Endodermal cell (in vitro differentiated cells): ENCODE data around the gene PPME1. TPM values are rescaled to one million over a fixed set of nuclear protein-coding genes. Genes with fewer than 3 reads are reported as not detected.

Experiments
- DNase-seq: peaks from one replicate; pipeline ENCODE4 v3.0.0-alpha.2; 2017
- H3K27ac ChIP-seq: 2 replicates; pipeline ENCODE4 v1.5.1; 2013; ENCODE audit warnings: mild to moderate bottlenecking, low read depth, low read length, moderate library complexity
- H3K27me3 ChIP-seq: 2 replicates; pipeline ENCODE4 v1.6.1; 2013; ENCODE audit warnings: mild to moderate bottlenecking, low read length, moderate library complexity; ENCODE audit not compliant: insufficient read depth, control insufficient read depth, poor library complexity, severe bottlenecking
- H3K36me3 ChIP-seq: 2 replicates; pipeline ENCODE4 v1.7.0; 2013; ENCODE audit warnings: mild to moderate bottlenecking, low read length, moderate library complexity; ENCODE audit not compliant: control insufficient read depth, insufficient read depth
- H3K4me1 ChIP-seq: one replicate; pipeline ENCODE4 v1.7.0; 2013; ENCODE audit warnings: low read length; ENCODE audit not compliant: control insufficient read depth, insufficient read depth
- H3K4me3 ChIP-seq: 2 replicates; pipeline ENCODE4 v1.5.1; 2013; ENCODE audit warnings: mild to moderate bottlenecking, low read length, moderate library complexity
- H3K9ac ChIP-seq: 2 replicates; pipeline ENCODE4 v1.6.1; 2013; ENCODE audit warnings: mild to moderate bottlenecking, low read length, moderate library complexity; ENCODE audit not compliant: poor library complexity, severe bottlenecking; ENCODE audit errors: extremely low read depth
- H3K9me3 ChIP-seq: 2 replicates; pipeline ENCODE4 v1.6.1; 2013; ENCODE audit warnings: mild to moderate bottlenecking, low read length, moderate library complexity; ENCODE audit not compliant: control insufficient read depth
- H3K27ac Mint-ChIP-seq: 2 replicates; pipeline ENCODE4 v1.8.0; 2020; ENCODE audit warnings: mixed read lengths
- H3K27me3 Mint-ChIP-seq: 2 replicates; pipeline ENCODE4 v1.8.0; 2021; ENCODE audit warnings: mild to moderate bottlenecking, mixed read lengths; ENCODE audit not compliant: insufficient read depth
- H3K36me3 Mint-ChIP-seq: 2 replicates; pipeline ENCODE4 v1.8.0; 2020; ENCODE audit warnings: low read depth, mixed read lengths
- H3K4me1 Mint-ChIP-seq: 2 replicates; pipeline ENCODE4 v1.8.0; 2020; ENCODE audit warnings: mixed read lengths
- H3K4me3 Mint-ChIP-seq: 2 replicates; pipeline ENCODE4 v1.8.0; 2020; ENCODE audit warnings: mild to moderate bottlenecking, moderate library complexity, mixed read lengths
- H3K9me3 Mint-ChIP-seq: 2 replicates; pipeline ENCODE4 v1.8.0; 2020; ENCODE audit warnings: mild to moderate bottlenecking, mixed read lengths
- WGBS, 2 experiments: methylation state at CpG; one replicate each; pipeline versions ENCODE4 v1.1.5 to v1.1.7; 2013; ENCODE audit warnings: missing lambda C conversion rate in 2 of 2, mixed read lengths in 1 of 2; ENCODE audit not compliant: insufficient coverage in 1 of 2, insufficient read length in 1 of 2; 5-methylcytosine and 5-hydroxymethylcytosine counted together
- total RNA-seq, 2 donors: library from RNA; stranded (reverse); fragmentation: NEBNext Ultra II Directional in 1 of 2; extraction: Animal tissue kit (Norgen Biotek cat#: 25700) in 1 of 2; gene quantifications; 2 replicates in 1 of 2; 3 replicates in 1 of 2; pipeline ENCODE4 v1.2.1, GENCODE V29; 2021
- TF ChIP-seq, protein P1 (sequence below): fragments of 200-600 bp; sonication (generic); conservative IDR thresholded peaks from 2 replicates; pipeline ENCODE4 v1.5.0; 2021; ENCODE audit warnings: antibody characterized with exemption, mild to moderate bottlenecking

The PPME1 gene
- total RNA-seq, 2 donors from 2014 or later = 28.8 to 38.3 TPM

DNA sequence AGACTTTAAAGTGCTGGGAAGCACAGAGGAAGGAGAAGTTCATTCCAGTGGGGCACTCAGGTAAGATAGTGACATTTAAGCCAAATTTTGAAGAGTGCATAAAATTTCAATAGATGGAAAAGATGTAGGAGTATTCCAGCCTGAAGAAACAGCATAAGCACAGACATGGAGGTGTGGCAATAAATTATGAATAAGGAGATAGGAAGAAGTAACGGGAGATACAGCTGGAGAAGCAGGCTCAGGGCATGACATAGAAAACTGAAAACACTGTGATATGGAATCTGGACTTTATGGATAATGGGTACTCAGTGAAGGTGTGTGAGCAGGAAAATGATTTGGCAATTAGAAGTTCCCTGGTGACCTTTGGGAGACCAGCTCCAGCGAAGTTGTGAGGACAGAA, 107.0 kb downstream of the PPME1 start:
- H3K36me3 ChIP-seq = no peaks in the 10 kb centered on the region
- Mint-ChIP-seq H3K36me3 (no peaks in the 10 kb centered on the region), H3K4me1 (no peaks in the 10 kb centered on the region), H3K27ac (no peak overlapping the region), H3K27me3 (peaks cover 2% of the 10 kb centered on the region), H3K4me3 (no peak overlapping the region), H3K9me3 (peaks cover 2% of the 10 kb centered on the region)
- TF ChIP-seq, protein P1, sequence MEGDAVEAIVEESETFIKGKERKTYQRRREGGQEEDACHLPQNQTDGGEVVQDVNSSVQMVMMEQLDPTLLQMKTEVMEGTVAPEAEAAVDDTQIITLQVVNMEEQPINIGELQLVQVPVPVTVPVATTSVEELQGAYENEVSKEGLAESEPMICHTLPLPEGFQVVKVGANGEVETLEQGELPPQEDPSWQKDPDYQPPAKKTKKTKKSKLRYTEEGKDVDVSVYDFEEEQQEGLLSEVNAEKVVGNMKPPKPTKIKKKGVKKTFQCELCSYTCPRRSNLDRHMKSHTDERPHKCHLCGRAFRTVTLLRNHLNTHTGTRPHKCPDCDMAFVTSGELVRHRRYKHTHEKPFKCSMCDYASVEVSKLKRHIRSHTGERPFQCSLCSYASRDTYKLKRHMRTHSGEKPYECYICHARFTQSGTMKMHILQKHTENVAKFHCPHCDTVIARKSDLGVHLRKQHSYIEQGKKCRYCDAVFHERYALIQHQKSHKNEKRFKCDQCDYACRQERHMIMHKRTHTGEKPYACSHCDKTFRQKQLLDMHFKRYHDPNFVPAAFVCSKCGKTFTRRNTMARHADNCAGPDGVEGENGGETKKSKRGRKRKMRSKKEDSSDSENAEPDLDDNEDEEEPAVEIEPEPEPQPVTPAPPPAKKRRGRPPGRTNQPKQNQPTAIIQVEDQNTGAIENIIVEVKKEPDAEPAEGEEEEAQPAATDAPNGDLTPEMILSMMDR = no peak
- H3K27ac ChIP-seq = no peak overlapping the region
- H3K9ac ChIP-seq = no peak overlapping the region
- no peaks in the 10 kb centered on the region for H3K4me1 ChIP-seq
- H3K27me3 ChIP-seq = no peaks in the 10 kb centered on the region
- no peaks in the 10 kb centered on the region for H3K9me3 ChIP-seq
- H3K4me3 ChIP-seq = no peak overlapping the region
- no peak for DNase-seq
- 84 to 96% methylated on average over 2 of the region's 2 CpGs for WGBS, 2 experiments

DNA sequence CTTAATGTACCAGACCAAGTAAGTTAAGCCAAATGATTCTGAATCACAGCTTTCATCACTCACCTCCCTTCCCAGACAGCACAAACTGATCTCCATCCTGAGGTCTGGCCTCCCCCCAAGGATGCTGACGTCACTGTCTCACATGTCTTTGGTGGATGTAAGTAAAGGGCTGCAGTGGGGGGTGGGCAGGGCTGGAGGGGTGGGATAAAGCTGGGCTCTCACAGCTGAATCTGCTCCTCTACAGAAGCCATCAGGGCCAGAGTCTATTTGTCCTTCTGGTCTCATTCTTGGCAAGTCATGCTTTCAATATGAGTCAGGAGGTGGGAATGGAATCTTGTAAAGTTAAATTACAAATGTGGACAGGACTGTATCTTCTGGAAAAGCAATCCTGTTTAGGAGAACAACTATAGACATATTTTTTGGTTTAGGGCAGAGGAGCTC, 107.7 kb downstream of the PPME1 start:
- H3K27me3 ChIP-seq = no peaks in the 10 kb centered on the region
- no peak for DNase-seq
- H3K4me3 ChIP-seq = no peak overlapping the region
- no peak overlapping the region for H3K9ac ChIP-seq
- peaks cover 2% of the 10 kb centered on the region for H3K9me3 Mint-ChIP-seq
- no peaks in the 10 kb centered on the region for H3K9me3 ChIP-seq
- no peaks in the 10 kb centered on the region for H3K36me3 ChIP-seq
- no peak overlapping the region for H3K27ac Mint-ChIP-seq
- no peaks in the 10 kb centered on the region for H3K36me3 Mint-ChIP-seq
- no peaks in the 10 kb centered on the region for H3K4me1 ChIP-seq
- TF ChIP-seq, protein P1 = no peak
- H3K4me1 Mint-ChIP-seq = no peaks in the 10 kb centered on the region
- 82% methylated on average over 1 of the region's 1 CpG; no CpG with 5 or more reads in 1 of the 2 experiments for WGBS, 2 experiments
- no peak overlapping the region for H3K4me3 Mint-ChIP-seq
- peaks cover 2% of the 10 kb centered on the region for H3K27me3 Mint-ChIP-seq
- no peak overlapping the region for H3K27ac ChIP-seq

DNA sequence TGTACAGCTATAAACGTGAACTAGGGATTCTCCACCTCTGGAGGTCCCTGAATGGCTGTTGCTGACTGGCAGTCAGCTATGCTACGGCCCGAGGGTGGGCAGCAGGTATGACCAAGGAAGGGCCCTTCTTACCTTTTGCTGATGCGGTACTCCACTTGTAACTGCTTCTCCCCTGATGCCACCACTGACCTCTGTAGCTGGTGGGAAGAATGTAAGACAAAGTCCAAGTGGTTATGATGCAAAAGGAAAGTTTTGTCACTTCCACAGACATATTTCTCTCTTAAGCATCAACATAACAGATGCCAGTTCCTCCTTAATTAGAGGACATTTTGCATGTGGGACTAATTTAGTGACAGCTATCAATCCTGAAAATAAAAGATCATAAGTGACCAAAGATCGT, 108.2 kb downstream of the PPME1 start:
- H3K4me3 ChIP-seq = no peak overlapping the region
- no peak overlapping the region for H3K9ac ChIP-seq
- H3K4me3 Mint-ChIP-seq = no peak overlapping the region
- no peaks in the 10 kb centered on the region for H3K4me1 Mint-ChIP-seq
- WGBS, 2 experiments = 91 to 100% methylated on average over 1 to 5 of the region's 5 CpGs
- peaks cover 2% of the 10 kb centered on the region for H3K9me3 Mint-ChIP-seq
- H3K27ac Mint-ChIP-seq = no peak overlapping the region
- H3K27ac ChIP-seq = no peak overlapping the region
- H3K36me3 ChIP-seq = no peaks in the 10 kb centered on the region
- no peaks in the 10 kb centered on the region for H3K9me3 ChIP-seq
- no peak for DNase-seq
- H3K36me3 Mint-ChIP-seq = no peaks in the 10 kb centered on the region
- no peaks in the 10 kb centered on the region for H3K27me3 ChIP-seq
- TF ChIP-seq, protein P1 = no peak
- H3K27me3 Mint-ChIP-seq = no peaks in the 10 kb centered on the region
- H3K4me1 ChIP-seq = no peaks in the 10 kb centered on the region
